ENCODE data around the gene LMBRD2.

The LMBRD2 gene

DNA sequence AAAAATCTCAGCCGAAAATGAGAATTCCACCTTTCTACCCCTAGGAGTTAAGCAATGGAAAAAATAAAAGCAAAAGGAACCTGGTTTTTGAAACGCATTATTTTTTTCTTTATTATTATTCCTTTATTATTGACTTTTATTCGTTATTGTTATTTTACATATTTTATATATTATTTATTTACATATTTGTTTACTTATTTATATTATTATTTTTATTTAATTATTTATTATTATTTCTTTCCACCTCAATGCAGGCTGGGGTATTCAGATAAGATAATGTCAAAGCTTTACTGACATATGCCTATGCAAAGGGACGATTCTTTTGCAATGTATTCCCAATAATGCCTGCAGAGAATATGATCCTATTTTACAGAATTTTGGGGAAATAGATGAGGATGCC lies 101.7 kb downstream of the LMBRD2 start:
- DNase-seq (ENCODE audit: low read depth in 2 of 2) = no peak
